DND-41 (cell line): ENCODE data around the gene SMARCC2.

Source experiments
- EZH2 ChIP-seq: IDR thresholded peaks from 3 replicates; pipeline ENCODE4 v1.6.1; 2012; ENCODE audit warnings: borderline replicate concordance, low read depth, mild to moderate bottlenecking, moderate library complexity, low read length, inconsistent platforms; ENCODE audit not compliant: severe bottlenecking
- TF ChIP-seq, protein P1 (sequence below): IDR thresholded peaks from 2 replicates; pipeline ENCODE4 v1.5.1; 2012; ENCODE audit warnings: borderline replicate concordance, low read length, moderate library complexity, mild to moderate bottlenecking; ENCODE audit not compliant: poor library complexity, severe bottlenecking; ENCODE audit errors: extremely low read depth

DNA sequence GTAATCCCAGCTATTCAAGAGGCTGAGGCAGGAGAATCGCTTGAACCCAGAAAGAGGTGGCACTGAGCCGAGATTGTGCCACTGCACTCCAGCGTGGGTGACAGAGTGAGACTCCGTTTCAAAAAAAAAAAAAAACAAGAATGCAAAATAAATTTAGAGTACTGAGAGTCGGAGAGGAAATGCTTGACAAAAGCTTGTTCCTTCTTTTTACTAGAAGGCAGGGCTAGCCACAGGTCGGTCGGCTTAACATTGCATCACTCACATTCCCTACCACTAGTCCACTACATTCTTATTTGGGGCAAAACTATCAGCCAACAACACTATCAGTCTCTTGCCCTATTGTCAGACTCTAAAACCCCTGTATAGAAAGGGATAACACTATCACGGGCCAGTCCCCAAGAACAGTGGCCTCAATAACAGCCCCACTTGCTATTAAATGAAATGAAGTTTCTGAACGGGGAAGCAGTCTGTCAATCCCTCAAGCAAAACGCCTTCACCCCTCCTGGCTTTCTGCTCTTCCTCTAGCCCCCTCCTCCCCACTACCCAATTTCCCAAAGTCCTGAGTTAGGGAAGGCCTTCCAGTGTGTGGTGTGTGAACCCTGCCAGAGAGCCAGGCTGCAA lies 31.4 kb upstream of the SMARCC2 start:
- TF ChIP-seq, protein P1, sequence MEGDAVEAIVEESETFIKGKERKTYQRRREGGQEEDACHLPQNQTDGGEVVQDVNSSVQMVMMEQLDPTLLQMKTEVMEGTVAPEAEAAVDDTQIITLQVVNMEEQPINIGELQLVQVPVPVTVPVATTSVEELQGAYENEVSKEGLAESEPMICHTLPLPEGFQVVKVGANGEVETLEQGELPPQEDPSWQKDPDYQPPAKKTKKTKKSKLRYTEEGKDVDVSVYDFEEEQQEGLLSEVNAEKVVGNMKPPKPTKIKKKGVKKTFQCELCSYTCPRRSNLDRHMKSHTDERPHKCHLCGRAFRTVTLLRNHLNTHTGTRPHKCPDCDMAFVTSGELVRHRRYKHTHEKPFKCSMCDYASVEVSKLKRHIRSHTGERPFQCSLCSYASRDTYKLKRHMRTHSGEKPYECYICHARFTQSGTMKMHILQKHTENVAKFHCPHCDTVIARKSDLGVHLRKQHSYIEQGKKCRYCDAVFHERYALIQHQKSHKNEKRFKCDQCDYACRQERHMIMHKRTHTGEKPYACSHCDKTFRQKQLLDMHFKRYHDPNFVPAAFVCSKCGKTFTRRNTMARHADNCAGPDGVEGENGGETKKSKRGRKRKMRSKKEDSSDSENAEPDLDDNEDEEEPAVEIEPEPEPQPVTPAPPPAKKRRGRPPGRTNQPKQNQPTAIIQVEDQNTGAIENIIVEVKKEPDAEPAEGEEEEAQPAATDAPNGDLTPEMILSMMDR: no peak
- TF ChIP-seq EZH2: no peak
